Stomach (tissue), 9 donors: ENCODE data around the gene CROT. TPM values are rescaled to one million over a fixed set of nuclear protein-coding genes. Genes with fewer than 3 reads are reported as not detected.

Experiments
- DNase-seq, 2 donors: peaks; one replicate each; pipeline versions ENCODE4 v3.0.0 to v3.0.0-alpha.2; 2013 to 2019
- H3K27ac ChIP-seq, 5 donors: fragments of 200-600 bp in 4 of 5; sonication (generic) in 4 of 5; one replicate each; pipeline ENCODE4 v1.5.1; 2013 to 2019; ENCODE audit warnings: mild to moderate bottlenecking in 1 of 5, moderate library complexity in 1 of 5
- H3K27me3 ChIP-seq, 3 donors: fragments of 200-600 bp; sonication (generic); one replicate each; pipeline ENCODE4 v1.5.1; 2017 to 2019; ENCODE audit warnings: mixed run types in 1 of 3
- H3K36me3 ChIP-seq, 4 donors: fragments of 200-600 bp; sonication (generic); 1 replicate in 3 of 4; 2 replicates in 1 of 4; pipeline ENCODE4 v1.5.1; 2016 to 2019
- H3K4me1 ChIP-seq, 4 donors: fragments of 200-600 bp; sonication (generic); one replicate each; pipeline ENCODE4 v1.5.1; 2016 to 2019
- H3K4me3 ChIP-seq, 4 donors: fragments of 200-600 bp; sonication (generic) in 3 of 4; one replicate each; pipeline ENCODE4 v1.5.1; 2016 to 2019; ENCODE audit warnings: mild to moderate bottlenecking in 1 of 4
- H3K9me3 ChIP-seq, 4 donors: fragments of 200-600 bp; sonication (generic); one replicate each; pipeline ENCODE4 v1.5.1; 2016 to 2019
- EP300 ChIP-seq: sonication (generic); formaldehyde crosslinking; IDR thresholded peaks from one replicate; pipeline ENCODE4 v1.6.1; 2017; ENCODE audit warnings: antibody characterized with exemption
- POLR2A ChIP-seq, 4 donors: fragments of 450-650 bp; IDR thresholded peaks; one replicate each; pipeline ENCODE4 v1.6.1; 2016; ENCODE audit warnings: antibody characterized with exemption in 4 of 4, control low read depth in 2 of 4, mild to moderate bottlenecking in 1 of 4, moderate library complexity in 1 of 4
- POLR2AphosphoS5 ChIP-seq, 3 donors: sonication (generic); formaldehyde crosslinking; IDR thresholded peaks; one replicate each; pipeline ENCODE4 v1.6.1; 2016; ENCODE audit warnings: antibody characterized with exemption in 3 of 3
- WGBS, 5 donors: extraction: QIAGEN DNeasy Blood & Tissue Kit in 3 of 5; methylation state at CpG; one replicate each; pipeline versions ENCODE4 v1.1.5 to v1.1.7; 2013 to 2018; 5-methylcytosine and 5-hydroxymethylcytosine counted together
- intact Hi-C: fragments of 100-400 bp; cut with DNase I; formaldehyde crosslinking; loops from one replicate; pipeline ENCODE4 v1.15.1; 2023; ENCODE audit warnings: low total_unique reads
- polyA plus RNA-seq, 3 donors: library from polyadenylated mRNA; stranded (reverse); fragments of 200-250 nt; gene quantifications; one replicate each; pipeline ENCODE4 v1.2.3, GENCODE V29; 2013
- total RNA-seq, 5 donors: library from RNA; depleted of rRNA; stranded (reverse); fragments of >200 nt; gene quantifications; one replicate each; pipeline versions ENCODE4 v1.1.0 to v1.2.3, GENCODE V29; 2014 to 2016
- TF ChIP-seq, protein P1 (sequence below), 7 experiments: fragments of 450-650 bp in 4 of 7; fragments of 200-600 bp in 3 of 7; sonication (generic) in 3 of 7; IDR thresholded peaks; one replicate each; pipeline ENCODE4 v1.5.1; 2016 to 2019; ENCODE audit warnings: antibody characterized with exemption in 7 of 7, control low read depth in 2 of 7, mild to moderate bottlenecking in 1 of 7
- donor health status: healthy with polysubstance abuse.
- donor health status: Bipolar disorder and iron deficiency.
- donor health status: healthy.

CROT gene
- total and polyA plus RNA-seq, 8 donors = 2.9 to 48.7 (median 5.8) TPM

DNA sequence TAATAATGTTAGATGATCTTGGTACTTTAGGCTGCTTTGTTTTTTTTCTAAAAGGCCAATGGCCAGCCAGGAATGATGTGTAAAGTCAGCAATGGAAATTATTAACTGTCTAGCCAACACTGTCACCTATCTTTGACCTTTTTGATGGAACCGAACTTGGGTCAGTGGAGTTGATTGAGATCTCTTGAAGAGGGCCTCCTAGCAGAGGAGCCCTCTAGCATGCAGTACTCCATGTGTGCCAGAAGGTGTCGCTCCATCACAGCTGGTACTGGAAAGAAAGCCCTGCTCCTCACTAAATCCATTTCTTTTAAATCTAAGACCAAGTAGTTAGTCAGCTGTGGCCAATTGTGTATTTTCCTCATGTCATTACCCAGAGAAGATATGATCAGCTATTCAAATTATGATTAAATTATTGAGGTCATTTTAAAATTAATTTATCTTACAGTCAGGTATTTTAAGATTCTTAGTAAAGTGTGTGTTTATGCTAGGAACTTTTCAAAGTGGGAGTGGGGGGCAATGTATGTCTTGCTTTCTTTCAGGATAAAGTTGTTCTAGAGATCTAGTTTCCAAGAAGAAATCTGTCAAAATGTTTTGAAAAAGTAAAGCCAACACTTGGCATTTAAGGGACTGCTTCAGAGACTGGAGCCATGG, 33.1 kb upstream of the CROT start:
- H3K36me3 ChIP-seq = no peaks in the 10 kb centered on the region
- no peak overlapping the region for H3K4me3 ChIP-seq
- no peaks in the 10 kb centered on the region for H3K9me3 ChIP-seq
- H3K27me3 ChIP-seq = no peaks in the 10 kb centered on the region
- DNase-seq = peak; percentile 58 to 83
- no peak overlapping the region for H3K27ac ChIP-seq
- WGBS, 5 donors = 12 to 28% (median 17%) methylated on average over 2 of the region's 2 CpGs
- peaks cover 0 to 3% (median 0%) of the 10 kb centered on the region in 4 donors for H3K4me1 ChIP-seq
- TF ChIP-seq, protein P1, sequence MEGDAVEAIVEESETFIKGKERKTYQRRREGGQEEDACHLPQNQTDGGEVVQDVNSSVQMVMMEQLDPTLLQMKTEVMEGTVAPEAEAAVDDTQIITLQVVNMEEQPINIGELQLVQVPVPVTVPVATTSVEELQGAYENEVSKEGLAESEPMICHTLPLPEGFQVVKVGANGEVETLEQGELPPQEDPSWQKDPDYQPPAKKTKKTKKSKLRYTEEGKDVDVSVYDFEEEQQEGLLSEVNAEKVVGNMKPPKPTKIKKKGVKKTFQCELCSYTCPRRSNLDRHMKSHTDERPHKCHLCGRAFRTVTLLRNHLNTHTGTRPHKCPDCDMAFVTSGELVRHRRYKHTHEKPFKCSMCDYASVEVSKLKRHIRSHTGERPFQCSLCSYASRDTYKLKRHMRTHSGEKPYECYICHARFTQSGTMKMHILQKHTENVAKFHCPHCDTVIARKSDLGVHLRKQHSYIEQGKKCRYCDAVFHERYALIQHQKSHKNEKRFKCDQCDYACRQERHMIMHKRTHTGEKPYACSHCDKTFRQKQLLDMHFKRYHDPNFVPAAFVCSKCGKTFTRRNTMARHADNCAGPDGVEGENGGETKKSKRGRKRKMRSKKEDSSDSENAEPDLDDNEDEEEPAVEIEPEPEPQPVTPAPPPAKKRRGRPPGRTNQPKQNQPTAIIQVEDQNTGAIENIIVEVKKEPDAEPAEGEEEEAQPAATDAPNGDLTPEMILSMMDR (IDR thresholded peaks at IDR 0.05) = peak in 6 of 7 experiments; percentile 73 to 99 (median 92)
- TF ChIP-seq POLR2A (IDR thresholded peaks at IDR 0.05) (no peak), POLR2AphosphoS5 (IDR thresholded peaks at IDR 0.05) (peak in 1 of 3 donors; percentile 38)
- intact Hi-C loops = loop anchor here (5.0 kb wide), 1 partner anchor 105 kb away; no protein-coding TSS in a partner anchor

DNA sequence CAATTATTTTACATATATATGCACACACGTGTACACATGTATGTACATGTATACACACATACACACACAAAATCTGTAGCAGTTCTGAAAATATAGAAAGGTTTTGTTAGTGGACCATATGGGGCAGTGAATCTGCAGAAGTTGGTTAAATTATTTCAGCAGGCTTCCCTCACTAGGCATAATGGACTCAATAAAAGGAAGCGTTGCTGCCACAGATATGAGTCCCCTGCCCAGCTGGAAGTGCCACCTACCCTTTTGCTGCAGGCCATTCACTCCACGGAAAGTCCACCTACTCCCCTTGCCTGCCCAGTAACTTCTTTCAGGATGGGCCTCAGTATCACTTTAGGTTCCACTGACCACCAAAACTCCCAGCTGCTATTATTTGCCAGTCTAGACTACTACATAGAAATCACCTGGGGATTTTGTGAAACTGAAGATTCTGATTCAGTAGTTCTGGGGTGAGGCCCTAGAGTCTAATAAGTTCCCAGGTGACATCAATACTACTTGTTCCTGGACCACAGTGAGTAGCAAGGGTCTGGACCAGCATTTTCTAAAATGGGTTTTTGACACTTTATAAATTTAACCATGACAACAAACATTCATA, 29.3 kb upstream of the CROT start:
- H3K27ac ChIP-seq = peak overlapping the region in 1 of 5 donors; percentile 41

DNA sequence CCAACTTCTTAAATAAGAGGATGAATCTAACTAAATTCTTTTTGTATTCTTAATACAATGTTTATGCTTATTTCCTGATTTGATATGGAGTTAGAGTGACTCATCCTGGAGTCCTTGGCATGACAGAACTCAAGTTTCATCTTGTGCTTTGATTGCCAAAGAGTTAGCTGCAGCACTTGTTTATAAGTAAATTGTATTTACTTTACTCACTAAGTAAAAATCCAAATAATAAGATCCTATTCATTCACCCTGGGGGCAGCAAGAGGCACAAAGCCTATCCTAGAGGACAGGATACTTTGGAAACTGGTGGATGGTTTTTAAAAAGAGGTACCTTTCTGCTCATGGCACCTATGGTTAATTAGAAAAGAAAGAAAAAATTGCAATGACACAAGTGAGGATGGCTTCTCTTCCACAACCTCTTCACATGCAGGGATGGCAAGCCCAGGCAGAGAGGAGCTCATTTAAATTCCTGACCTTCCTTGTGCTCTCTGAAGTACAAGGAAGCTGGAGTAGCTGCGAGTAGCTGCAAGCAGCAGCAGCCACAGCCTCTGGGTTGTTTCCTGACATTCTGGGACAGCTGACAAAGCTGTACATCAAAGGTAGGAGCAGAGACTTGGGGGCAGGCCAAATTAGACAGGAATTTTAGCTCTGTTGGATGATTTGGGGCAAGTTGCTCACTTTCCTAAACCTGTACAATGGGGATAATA, 28.5 kb upstream of the CROT start:
- intact Hi-C loops = no loop called here
- DNase-seq = no peak
- 27 to 57% (median 38%) methylated on average over 1 of the region's 1 CpG for WGBS, 5 donors

More for the DNA sequence above, 29.3 kb upstream of the CROT start:
- 72 to 77% (median 77%) methylated on average over 3 of the region's 3 CpGs for WGBS, 5 donors
- no peaks in the 10 kb centered on the region for H3K36me3 ChIP-seq
- no peak for TF ChIP-seq POLR2AphosphoS5 (IDR thresholded peaks at IDR 0.05)
- TF ChIP-seq EP300 = no peak
- TF ChIP-seq, protein P1 (IDR thresholded peaks at IDR 0.05) = no peak
- TF ChIP-seq POLR2A (IDR thresholded peaks at IDR 0.05) = no peak
- peaks cover 0 to 10% (median 0%) of the 10 kb centered on the region in 4 donors for H3K4me1 ChIP-seq
- intact Hi-C loops = no loop called here
- H3K4me3 ChIP-seq = no peak overlapping the region
- no peaks in the 10 kb centered on the region for H3K9me3 ChIP-seq
- DNase-seq = no peak
- H3K27me3 ChIP-seq = no peaks in the 10 kb centered on the region

DNA sequence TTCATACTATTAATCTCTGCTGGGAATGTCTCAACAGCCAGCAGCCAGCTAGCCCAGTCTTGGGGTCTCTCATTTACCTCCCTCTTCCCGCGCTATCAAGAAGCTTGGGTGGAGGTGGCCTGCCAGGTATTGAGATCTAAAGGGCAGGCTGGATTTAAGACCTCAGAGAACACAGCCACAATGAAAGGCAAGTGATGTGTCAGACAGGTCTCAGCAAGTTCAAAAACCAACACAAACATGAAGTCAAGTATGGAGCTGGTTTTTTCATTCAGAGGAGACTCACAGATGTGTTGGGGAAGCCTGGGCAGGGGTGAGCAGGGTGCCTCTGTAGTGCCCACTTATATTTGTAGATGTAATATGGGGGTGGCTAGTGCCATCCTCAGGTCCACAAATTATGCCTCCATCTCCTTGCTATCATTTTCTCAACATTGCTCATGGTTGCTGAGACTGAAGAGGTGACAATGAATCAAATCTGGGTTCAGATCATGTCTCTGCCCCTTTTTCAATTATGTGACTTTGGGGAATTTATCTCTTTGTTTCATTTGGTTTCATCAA, 27.7 kb upstream of the CROT start:
- Histone ChIP-seq H3K4me3 (no peak overlapping the region), H3K9me3 (no peaks in the 10 kb centered on the region), H3K27ac (peak overlapping the region in 1 of 5 donors; percentile 24), H3K4me1 (peaks cover 0 to 10% (median 0%) of the 10 kb centered on the region in 4 donors), H3K36me3 (peaks cover 0 to under 1% (median 0%) of the 10 kb centered on the region in 4 donors), H3K27me3 (no peaks in the 10 kb centered on the region)
- intact Hi-C loops = no loop called here
- no peak for TF ChIP-seq POLR2A (IDR thresholded peaks at IDR 0.05)
- TF ChIP-seq EP300 = no peak
- TF ChIP-seq POLR2AphosphoS5 (IDR thresholded peaks at IDR 0.05) = no peak
- TF ChIP-seq, protein P1 (IDR thresholded peaks at IDR 0.05) = no peak
- 91 to 100% (median 96%) methylated on average over 2 of the region's 2 CpGs for WGBS, 5 donors
- no peak for DNase-seq

More for the DNA sequence above, 28.5 kb upstream of the CROT start:
- Histone ChIP-seq H3K9me3 (no peaks in the 10 kb centered on the region), H3K27me3 (no peaks in the 10 kb centered on the region), H3K36me3 (no peaks in the 10 kb centered on the region), H3K27ac (peak overlapping the region in 1 of 5 donors; percentile 41), H3K4me3 (no peak overlapping the region), H3K4me1 (peaks cover 0 to 10% (median 0%) of the 10 kb centered on the region in 4 donors)
- TF ChIP-seq POLR2AphosphoS5 (IDR thresholded peaks at IDR 0.05) (peak in 1 of 3 donors; percentile 26), POLR2A (IDR thresholded peaks at IDR 0.05) (no peak)
